Upper lobe of left lung (tissue), 4 donors: ENCODE results near the gene VPS41.

Experiments
- CTCF ChIP-seq, 6 experiments: fragments of 450-650 bp in 4 of 6; fragments of 200-600 bp in 2 of 6; sonication (generic) in 2 of 6; IDR thresholded peaks; one replicate each; pipeline ENCODE4 v1.5.1; 2016 to 2019; ENCODE audit warnings: antibody characterized with exemption in 6 of 6
- EP300 ChIP-seq, 4 donors: sonication (generic); formaldehyde crosslinking; IDR thresholded peaks; one replicate each; pipeline ENCODE4 v1.5.1; 2017; ENCODE audit warnings: antibody characterized with exemption in 4 of 4, control low read depth in 2 of 4

GRCh38 chr7:38838725-38839385, 70.1 kb downstream of the VPS41 start:
- TF ChIP-seq CTCF (IDR thresholded peaks at IDR 0.05): no peak
- no peak for TF ChIP-seq EP300 (IDR thresholded peaks at IDR 0.05)
